HG02623 (cell line): Measurements from ENCODE around the gene ALG10B.

Experiments used
- ATAC-seq: cut with Tn5 transposase; IDR thresholded peaks from one replicate; pipeline ENCODE4 v1.9.1; 2021; ENCODE audit warnings: moderate library complexity; ENCODE audit not compliant: unreplicated experiment

The ALG10B gene

DNA sequence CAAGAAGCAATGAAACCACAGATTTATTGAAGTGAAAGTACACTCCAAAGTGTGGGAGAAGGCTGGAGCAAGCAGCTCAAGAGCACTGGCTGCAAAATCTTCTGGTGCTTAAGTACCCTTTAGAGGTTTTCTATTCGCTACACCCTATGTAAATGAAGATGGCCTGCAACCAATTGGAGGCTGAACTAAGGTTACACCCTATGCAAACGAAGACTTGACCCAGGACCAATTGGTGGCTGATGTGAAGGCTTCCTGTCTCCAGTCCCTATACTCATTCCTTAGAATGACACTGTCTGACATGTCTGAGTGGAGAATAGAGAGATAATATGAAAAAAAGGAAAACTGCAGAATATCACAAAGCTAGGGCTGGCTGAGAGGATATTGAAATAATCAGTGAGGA, 57.2 kb downstream of the ALG10B start:
- no peak for ATAC-seq

DNA sequence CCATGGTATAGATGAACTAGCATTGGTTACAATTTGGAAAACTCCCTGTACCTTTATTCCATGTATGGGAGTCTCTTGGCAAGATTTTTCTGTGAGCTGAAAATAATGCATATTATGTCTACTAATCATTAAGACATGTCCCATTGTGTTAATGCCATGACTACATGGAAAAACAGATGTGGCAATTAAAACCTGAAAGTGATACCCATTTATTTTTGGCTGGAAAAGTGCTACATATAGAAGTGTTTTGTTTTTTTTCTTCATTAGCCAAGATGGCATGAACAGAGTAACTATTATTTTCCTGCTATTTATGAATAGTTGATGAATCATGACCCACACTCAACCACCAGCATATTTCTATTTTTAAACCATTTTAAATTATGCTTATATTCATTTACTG, 58.2 kb downstream of the ALG10B start:
- no peak for ATAC-seq
